Lower lobe of right lung (tissue), 2 donors: ENCODE measurements around the gene NEIL3. TPM values are rescaled to one million over a fixed set of nuclear protein-coding genes. Genes with fewer than 3 reads are reported as not detected.

Experiments
- ATAC-seq, 2 donors: fragments of 200-7000 bp; cut with Tn5 transposase; one replicate each; pipeline ENCODE4 v1.9.1; 2020 to 2022; ENCODE audit warnings: mild to moderate bottlenecking in 2 of 2, moderate library complexity in 2 of 2
- DNase-seq: peaks from one replicate; pipeline ENCODE4 v3.0.0-alpha.2; 2020
- H3K27ac ChIP-seq: fragments of 200-600 bp; one replicate; pipeline ENCODE4 v1.8.0; 2022
- H3K27me3 ChIP-seq: fragments of 200-600 bp; one replicate; pipeline ENCODE4 v1.8.0; 2022; ENCODE audit warnings: low read depth
- H3K36me3 ChIP-seq: fragments of 200-600 bp; one replicate; pipeline ENCODE4 v1.8.0; 2022; ENCODE audit warnings: mild to moderate bottlenecking
- H3K4me1 ChIP-seq: fragments of 200-600 bp; one replicate; pipeline ENCODE4 v1.8.0; 2022
- H3K4me3 ChIP-seq: fragments of 200-600 bp; one replicate; pipeline ENCODE4 v1.8.0; 2022; ENCODE audit warnings: mild to moderate bottlenecking
- H3K9me3 ChIP-seq: fragments of 200-600 bp; one replicate; pipeline ENCODE4 v1.8.0; 2022
- intact Hi-C: fragments of 100-400 bp; cut with DNase I; formaldehyde crosslinking; loops from one replicate; pipeline ENCODE4 v1.11.0; 2022
- total RNA-seq: library from RNA; stranded (reverse); fragmentation: NEBNext Ultra II Directional; extraction: Animal tissue kit (Norgen Biotek cat#: 25700); gene quantifications from one replicate; pipeline ENCODE4 v1.2.1, GENCODE V29; 2021
- TF ChIP-seq, protein P1 (sequence below): fragments of 200-600 bp; IDR thresholded peaks from one replicate; pipeline ENCODE4 v1.8.0; 2022; ENCODE audit warnings: antibody characterized with exemption, mild to moderate bottlenecking
- donor health status: DM: no; HTN: yes; CAD: no; lungs with severe emphysema.

NEIL3 gene
- total RNA-seq, 1 donor from 2014 or later, result 1.1 TPM

DNA sequence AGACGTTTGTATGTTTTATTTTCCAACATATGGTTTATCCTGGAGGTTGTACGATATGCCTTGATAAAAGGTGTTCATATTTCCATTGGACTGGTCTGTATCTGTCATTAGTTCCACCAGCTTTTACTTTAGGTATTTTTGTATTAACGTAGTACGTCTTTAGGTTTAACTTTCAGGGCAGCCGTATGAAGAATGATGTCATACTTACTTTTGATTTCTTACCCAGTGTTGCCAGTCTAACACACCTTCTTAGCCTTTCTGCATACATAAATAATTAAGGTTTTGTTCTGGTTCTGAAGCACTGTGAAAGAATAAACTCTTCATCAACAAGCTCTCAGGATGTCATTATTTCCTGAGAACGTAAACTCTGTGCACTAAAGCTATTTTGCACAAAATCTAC is 18.9 kb upstream of the NEIL3 start:
- Histone ChIP-seq H3K27me3 (no peaks in the 10 kb centered on the region), H3K4me3 (no peak overlapping the region), H3K27ac (no peak overlapping the region), H3K9me3 (no peaks in the 10 kb centered on the region), H3K4me1 (no peaks in the 10 kb centered on the region), H3K36me3 (no peaks in the 10 kb centered on the region)
- intact Hi-C loops, result no loop called here
- DNase-seq (no peak), ATAC-seq (no peak)
- TF ChIP-seq, protein P1, sequence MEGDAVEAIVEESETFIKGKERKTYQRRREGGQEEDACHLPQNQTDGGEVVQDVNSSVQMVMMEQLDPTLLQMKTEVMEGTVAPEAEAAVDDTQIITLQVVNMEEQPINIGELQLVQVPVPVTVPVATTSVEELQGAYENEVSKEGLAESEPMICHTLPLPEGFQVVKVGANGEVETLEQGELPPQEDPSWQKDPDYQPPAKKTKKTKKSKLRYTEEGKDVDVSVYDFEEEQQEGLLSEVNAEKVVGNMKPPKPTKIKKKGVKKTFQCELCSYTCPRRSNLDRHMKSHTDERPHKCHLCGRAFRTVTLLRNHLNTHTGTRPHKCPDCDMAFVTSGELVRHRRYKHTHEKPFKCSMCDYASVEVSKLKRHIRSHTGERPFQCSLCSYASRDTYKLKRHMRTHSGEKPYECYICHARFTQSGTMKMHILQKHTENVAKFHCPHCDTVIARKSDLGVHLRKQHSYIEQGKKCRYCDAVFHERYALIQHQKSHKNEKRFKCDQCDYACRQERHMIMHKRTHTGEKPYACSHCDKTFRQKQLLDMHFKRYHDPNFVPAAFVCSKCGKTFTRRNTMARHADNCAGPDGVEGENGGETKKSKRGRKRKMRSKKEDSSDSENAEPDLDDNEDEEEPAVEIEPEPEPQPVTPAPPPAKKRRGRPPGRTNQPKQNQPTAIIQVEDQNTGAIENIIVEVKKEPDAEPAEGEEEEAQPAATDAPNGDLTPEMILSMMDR, result no peak

DNA sequence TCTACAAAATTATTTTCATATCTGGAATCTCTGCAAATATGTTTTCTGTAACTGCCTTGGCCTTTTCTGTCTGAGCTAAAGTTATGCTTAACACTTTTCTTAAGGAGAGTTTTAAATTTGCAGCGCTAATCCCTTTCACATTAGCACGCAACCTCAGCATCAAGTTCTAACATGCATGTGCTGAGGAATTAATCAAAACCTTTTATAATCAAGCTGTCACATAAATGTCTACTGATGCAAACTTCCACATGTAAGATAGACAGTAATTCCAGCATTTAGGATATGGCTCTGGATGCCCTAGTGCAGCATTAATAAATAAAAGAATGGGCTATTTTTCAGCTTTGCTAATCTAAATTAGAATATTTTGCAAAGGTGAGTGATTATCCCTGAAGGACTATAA is 17.5 kb upstream of the NEIL3 start:
- Histone ChIP-seq H3K9me3 (peaks cover under 1% of the 10 kb centered on the region), H3K36me3 (no peaks in the 10 kb centered on the region), H3K27ac (no peak overlapping the region), H3K4me3 (no peak overlapping the region), H3K4me1 (no peaks in the 10 kb centered on the region), H3K27me3 (no peaks in the 10 kb centered on the region)
- DNase-seq (no peak), ATAC-seq (no peak)
- TF ChIP-seq, protein P1, result no peak
- intact Hi-C loops, result no loop called here

DNA sequence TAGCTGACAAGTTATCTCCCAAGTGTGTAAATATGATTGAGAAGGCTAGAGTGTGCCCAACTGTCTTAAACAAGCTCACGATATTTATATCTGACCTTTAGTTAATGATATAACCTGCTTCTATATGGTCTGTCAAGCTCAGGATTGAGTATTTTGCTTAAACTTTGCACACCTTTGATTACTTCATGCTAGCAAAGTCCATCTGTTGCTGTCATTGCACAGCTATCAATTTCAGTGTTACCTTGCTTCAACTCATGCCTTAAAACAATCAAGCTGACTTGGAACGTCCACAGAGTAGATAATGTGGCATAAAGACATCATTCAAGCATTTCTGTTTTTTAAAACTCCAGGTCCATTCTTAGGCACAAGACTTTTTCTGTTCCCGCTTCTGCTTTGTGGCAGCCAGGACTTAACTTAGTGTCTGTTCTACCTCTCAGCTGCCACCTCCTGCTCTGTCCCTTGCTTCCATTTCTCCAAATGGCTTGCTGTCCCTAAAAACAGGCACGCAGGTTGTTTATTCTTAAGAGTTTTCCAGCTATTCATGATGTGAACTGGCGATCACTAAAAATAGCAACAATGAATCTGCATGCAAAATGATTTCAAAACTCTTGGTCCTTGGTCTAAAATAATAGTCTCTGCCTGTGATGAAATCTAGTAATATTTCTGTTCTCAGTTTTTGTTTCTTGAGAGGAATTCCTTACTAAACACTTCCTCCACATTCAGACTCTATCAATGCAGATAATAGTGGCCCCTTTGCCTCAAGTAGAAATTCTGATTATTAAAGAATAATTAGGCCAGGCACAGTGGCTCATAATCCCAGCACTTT is 16.3 kb upstream of the NEIL3 start:
- no peak overlapping the region for H3K4me3 ChIP-seq
- no peaks in the 10 kb centered on the region for H3K27me3 ChIP-seq
- H3K9me3 ChIP-seq, result peaks cover 13% of the 10 kb centered on the region
- DNase-seq (no peak), ATAC-seq (no peak)
- H3K36me3 ChIP-seq, result no peaks in the 10 kb centered on the region
- intact Hi-C loops, result no loop called here
- H3K27ac ChIP-seq, result no peak overlapping the region
- no peaks in the 10 kb centered on the region for H3K4me1 ChIP-seq
- TF ChIP-seq, protein P1, result no peak

DNA sequence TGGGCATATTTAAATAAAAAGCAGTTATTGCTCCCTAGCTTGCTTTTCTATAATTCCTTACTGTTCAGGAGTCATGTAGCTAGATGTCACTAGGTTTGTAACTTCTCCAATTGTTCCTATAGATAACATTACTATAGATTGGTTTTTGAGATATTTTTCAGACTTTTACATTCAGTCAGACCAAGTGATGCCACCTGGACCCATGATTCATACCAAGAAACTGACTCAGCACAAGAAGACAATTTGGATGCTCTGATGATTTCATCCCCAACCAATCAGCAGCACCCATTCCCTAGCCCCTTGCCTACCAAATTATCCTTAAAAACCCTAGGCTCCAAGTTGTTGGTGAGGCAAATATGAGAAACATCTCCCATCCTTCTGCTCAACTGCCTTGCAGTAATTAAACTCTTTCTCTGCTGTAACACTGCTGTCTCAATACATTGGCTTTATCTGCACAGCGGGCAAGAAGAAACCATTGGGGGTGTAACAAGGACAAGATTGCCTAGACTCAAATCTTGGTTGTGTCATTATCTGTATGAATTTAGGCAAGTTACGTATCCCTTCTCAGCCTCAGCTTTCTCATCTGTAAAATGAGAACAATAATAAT is 11.8 kb upstream of the NEIL3 start:
- Histone ChIP-seq H3K27ac (no peak overlapping the region), H3K4me1 (peaks cover 10% of the 10 kb centered on the region), H3K36me3 (no peaks in the 10 kb centered on the region), H3K4me3 (no peak overlapping the region), H3K9me3 (peaks cover 14% of the 10 kb centered on the region), H3K27me3 (no peaks in the 10 kb centered on the region)
- ATAC-seq, result no peak
- intact Hi-C loops, result no loop called here
- TF ChIP-seq, protein P1, result no peak
- no peak for DNase-seq

DNA sequence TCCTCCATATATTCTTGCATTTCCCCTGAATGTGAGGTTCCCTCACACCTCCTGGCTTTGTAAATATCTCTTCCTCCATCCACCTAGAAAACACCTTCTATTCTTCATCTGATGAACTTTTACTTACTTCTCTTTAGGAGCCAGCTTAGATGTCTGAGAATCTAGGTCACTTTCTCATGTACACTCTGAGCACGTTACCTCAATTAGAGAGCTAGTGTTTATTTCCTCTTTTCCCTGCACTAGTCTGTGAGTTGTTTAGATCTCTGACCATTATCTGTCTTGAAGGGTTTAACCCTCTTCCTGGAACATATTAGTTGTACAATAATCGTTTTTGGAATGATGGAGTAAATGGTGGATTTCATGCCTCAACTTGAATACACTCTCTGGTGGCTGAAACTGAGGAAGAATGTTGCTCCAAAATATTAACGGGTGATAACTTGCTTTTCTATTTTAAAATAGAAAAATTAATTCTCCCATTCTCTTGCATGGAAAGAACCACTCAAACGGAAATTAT is 8.5 kb upstream of the NEIL3 start:
- Histone ChIP-seq H3K36me3 (no peaks in the 10 kb centered on the region), H3K4me1 (peaks cover 10% of the 10 kb centered on the region), H3K27me3 (no peaks in the 10 kb centered on the region), H3K27ac (no peak overlapping the region), H3K9me3 (peaks cover 14% of the 10 kb centered on the region), H3K4me3 (no peak overlapping the region)
- TF ChIP-seq, protein P1, result no peak
- DNase-seq (no peak), ATAC-seq (no peak)
- intact Hi-C loops, result no loop called here
